ENCODE data around the gene TM7SF2. TPM values are rescaled to one million over a fixed set of nuclear protein-coding genes. Genes with fewer than 3 reads are reported as not detected.

The TM7SF2 gene
- total and polyA plus RNA-seq, 7 experiments from 2014 or later, result 15.0 to 37.8 (median 22.6) TPM

- peak overlapping the region in 2 of 10 donors; percentile 15 to 42 for H3K4me3 Mint-ChIP-seq
- DNase-seq (no peak), ATAC-seq (no peak)
- peaks cover 0 to 4% (median 0%) of the 10 kb centered on the region in 5 donors for H3K27me3 Mint-ChIP-seq
- Histone ChIP-seq H3K4me3 (ENCODE audit: low read length) (no peak overlapping the region), H3K4me1 (ENCODE audit: control insufficient read depth in 2 of 2, insufficient read depth in 2 of 2, low read length in 2 of 2) (peaks cover 13 to 14% of the 10 kb centered on the region in 2 donors), H3K36me3 (ENCODE audit: control insufficient read depth in 2 of 3, insufficient read depth in 3 of 3, low read length in 3 of 3) (peaks cover 0 to 43% (median 11%) of the 10 kb centered on the region in 3 experiments), H3K27me3 (ENCODE audit: control insufficient read depth in 2 of 2, insufficient read depth in 2 of 2, low read length in 2 of 2) (no peaks in the 10 kb centered on the region), H3K9me3 (ENCODE audit: control insufficient read depth in 2 of 3, low read length in 3 of 3) (no peaks in the 10 kb centered on the region), H3K27ac (ENCODE audit: low read depth, low read length) (no peak overlapping the region)
- H3K27ac Mint-ChIP-seq, result peak overlapping the region in 1 of 9 donors; percentile 36
- peaks cover 0 to 22% (median 17%) of the 10 kb centered on the region in 5 donors for H3K36me3 Mint-ChIP-seq
- peaks cover 20 to 34% (median 27%) of the 10 kb centered on the region in 7 donors for H3K4me1 Mint-ChIP-seq
- intact Hi-C loops (cut with micrococcal nuclease), result loop anchor here in 1 of 2 donors (10.0 kb wide), 1 partner anchor 242 kb away; the partner anchor contains the start of gene CDC42BPG
- CTCF ChIA-PET, result no interaction called here
- POLR2A ChIA-PET, result interaction anchor here (0.6 to 3.2 kb wide), 5 partner anchors 23 to 803 kb away, joined by 3 to 22 read pairs (median 3); partner anchors contain the start of genes FAU, MRPL49 and SYVN1
- peaks cover 0 to 8% (median 0%) of the 10 kb centered on the region in 11 donors for H3K9me3 Mint-ChIP-seq
Measured at GRCh38 chr11:65086809-65087208, 24.9 kb upstream of the TM7SF2 start.

DNA sequence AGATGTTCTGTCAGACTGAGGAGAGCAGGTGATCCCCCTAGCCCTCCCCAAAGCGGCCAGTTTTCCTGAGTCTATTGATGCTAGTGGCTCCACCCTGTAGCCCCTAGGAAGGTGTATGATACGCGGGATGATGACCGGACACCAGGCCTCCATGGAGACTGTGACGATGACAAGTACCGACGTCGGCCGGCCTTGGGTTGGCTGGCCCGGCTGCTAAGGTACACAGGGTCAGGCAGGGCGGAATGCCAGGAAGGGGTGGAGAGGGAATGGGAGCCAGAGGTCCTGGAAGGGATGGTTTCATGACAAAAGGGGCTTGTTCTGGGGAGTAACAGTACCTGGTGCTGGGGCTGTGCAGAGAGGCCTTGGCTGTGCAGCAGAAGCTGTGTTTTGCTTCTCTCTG, 24.5 kb upstream of the TM7SF2 start:
- peak overlapping the region in 1 of 10 donors; percentile 25 for H3K4me3 Mint-ChIP-seq
- Histone ChIP-seq H3K27ac (ENCODE audit: low read depth, low read length) (no peak overlapping the region), H3K36me3 (ENCODE audit: control insufficient read depth in 2 of 3, insufficient read depth in 3 of 3, low read length in 3 of 3) (peaks cover 0 to 43% (median 11%) of the 10 kb centered on the region in 3 experiments), H3K9me3 (ENCODE audit: control insufficient read depth in 2 of 3, low read length in 3 of 3) (no peaks in the 10 kb centered on the region), H3K27me3 (ENCODE audit: control insufficient read depth in 2 of 2, insufficient read depth in 2 of 2, low read length in 2 of 2) (no peaks in the 10 kb centered on the region), H3K4me1 (ENCODE audit: control insufficient read depth in 2 of 2, insufficient read depth in 2 of 2, low read length in 2 of 2) (peaks cover 13 to 14% of the 10 kb centered on the region in 2 donors), H3K4me3 (ENCODE audit: low read length) (no peak overlapping the region)
- ChIA-PET POLR2A (interaction anchor here (0.6 to 3.2 kb wide), 3 partner anchors 34 to 325 kb away, joined by 3 to 22 read pairs (median 12); partner anchors contain the start of genes FAU, MRPL49 and SYVN1), CTCF (no interaction called here)
- no peak for DNase-seq
- H3K4me1 Mint-ChIP-seq, result peaks cover 20 to 34% (median 27%) of the 10 kb centered on the region in 7 donors
- peaks cover 0 to 8% (median 0%) of the 10 kb centered on the region in 11 donors for H3K9me3 Mint-ChIP-seq
- H3K36me3 Mint-ChIP-seq, result peaks cover 0 to 22% (median 17%) of the 10 kb centered on the region in 5 donors
- intact Hi-C loops (cut with micrococcal nuclease), result loop anchor here in 1 of 2 donors (10.0 kb wide), 1 partner anchor 242 kb away; the partner anchor contains the start of gene CDC42BPG
- no peak for ATAC-seq
- H3K27ac Mint-ChIP-seq, result peak overlapping the region in 2 of 9 donors; percentile 10 to 36
- H3K27me3 Mint-ChIP-seq, result peaks cover 0 to 4% (median 0%) of the 10 kb centered on the region in 5 donors

- DNase-seq, result no peak
- Mint-ChIP-seq H3K27ac (peak overlapping the region in 1 of 9 donors; percentile 10), H3K27me3 (peaks cover 0 to 4% (median 0%) of the 10 kb centered on the region in 5 donors), H3K4me1 (peaks cover 20 to 33% (median 25%) of the 10 kb centered on the region in 7 donors), H3K36me3 (peaks cover 0 to 22% (median 17%) of the 10 kb centered on the region in 5 donors), H3K9me3 (peaks cover 0 to 8% (median 0%) of the 10 kb centered on the region in 11 donors), H3K4me3 (no peak overlapping the region)
- Histone ChIP-seq H3K4me3 (ENCODE audit: low read length) (no peak overlapping the region), H3K4me1 (ENCODE audit: control insufficient read depth in 2 of 2, insufficient read depth in 2 of 2, low read length in 2 of 2) (peaks cover 13 to 14% of the 10 kb centered on the region in 2 donors), H3K27ac (ENCODE audit: low read depth, low read length) (no peak overlapping the region), H3K36me3 (ENCODE audit: control insufficient read depth in 2 of 3, insufficient read depth in 3 of 3, low read length in 3 of 3) (peaks cover 0 to 43% (median 11%) of the 10 kb centered on the region in 3 experiments), H3K9me3 (ENCODE audit: control insufficient read depth in 2 of 3, low read length in 3 of 3) (no peaks in the 10 kb centered on the region), H3K27me3 (ENCODE audit: control insufficient read depth in 2 of 2, insufficient read depth in 2 of 2, low read length in 2 of 2) (no peaks in the 10 kb centered on the region)
- ATAC-seq, result no peak
- POLR2A ChIA-PET, result interaction anchor here (3.2 kb wide), 1 partner anchor 34 kb away, joined by 22 read pairs; the partner anchor contains the start of genes FAU and MRPL49
- intact Hi-C loops (cut with micrococcal nuclease), result loop anchor here in 1 of 2 donors (10.0 kb wide), 1 partner anchor 243 kb away; the partner anchor contains the start of gene CDC42BPG
- CTCF ChIA-PET, result no interaction called here
Measured at GRCh38 chr11:65087827-65088226, 23.8 kb upstream of the TM7SF2 start.

DNA sequence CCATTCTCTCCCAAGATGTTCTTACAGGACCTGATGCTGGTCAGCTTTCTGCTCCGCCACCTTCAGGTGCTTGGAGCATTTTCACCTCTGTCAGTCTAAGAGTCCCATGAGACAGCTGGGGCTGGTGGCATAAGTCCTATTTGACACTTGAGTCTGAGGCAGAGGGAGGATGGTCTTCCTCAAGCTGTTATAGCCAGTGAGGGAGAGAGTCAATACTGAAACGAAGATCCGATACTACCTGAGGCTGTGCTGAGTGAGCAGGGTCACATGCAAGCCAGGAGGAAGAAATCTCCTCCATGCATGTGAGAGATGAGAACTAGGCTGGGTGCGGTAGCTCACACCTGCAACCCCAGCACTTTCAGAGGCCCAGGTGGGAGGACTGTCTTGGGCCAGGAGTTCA, 22.1 kb upstream of the TM7SF2 start:
- Mint-ChIP-seq H3K4me1 (peaks cover 7 to 15% (median 12%) of the 10 kb centered on the region in 7 donors), H3K4me3 (no peak overlapping the region), H3K36me3 (peaks cover 0 to 22% (median 12%) of the 10 kb centered on the region in 5 donors), H3K27ac (no peak overlapping the region), H3K27me3 (no peaks in the 10 kb centered on the region), H3K9me3 (peaks cover 0 to 3% (median 0%) of the 10 kb centered on the region in 11 donors)
- Histone ChIP-seq H3K36me3 (ENCODE audit: control insufficient read depth in 2 of 3, insufficient read depth in 3 of 3, low read length in 3 of 3) (peaks cover 0 to 43% (median 11%) of the 10 kb centered on the region in 3 experiments), H3K9me3 (ENCODE audit: control insufficient read depth in 2 of 3, low read length in 3 of 3) (no peaks in the 10 kb centered on the region), H3K27ac (ENCODE audit: low read depth, low read length) (no peak overlapping the region), H3K4me3 (ENCODE audit: low read length) (no peak overlapping the region), H3K4me1 (ENCODE audit: control insufficient read depth in 2 of 2, insufficient read depth in 2 of 2, low read length in 2 of 2) (peaks cover 6 to 9% of the 10 kb centered on the region in 2 donors), H3K27me3 (ENCODE audit: control insufficient read depth in 2 of 2, insufficient read depth in 2 of 2, low read length in 2 of 2) (no peaks in the 10 kb centered on the region)
- CTCF ChIA-PET, result interaction anchor here (1.2 to 1.3 kb wide), 2 partner anchors 24 to 29 kb away, joined by 3 to 4 read pairs; no protein-coding TSS in a partner anchor
- no peak for ATAC-seq
- DNase-seq, result no peak
- POLR2A ChIA-PET, result interaction anchor here (0.8 to 1.4 kb wide), 2 partner anchors 14 to 27 kb away, joined by 3 to 4 read pairs; no protein-coding TSS in a partner anchor
- intact Hi-C loops (cut with micrococcal nuclease), result loop anchor here in 1 of 2 donors (10.0 kb wide), 1 partner anchor 245 kb away; the partner anchor contains the start of gene CDC42BPG

DNA sequence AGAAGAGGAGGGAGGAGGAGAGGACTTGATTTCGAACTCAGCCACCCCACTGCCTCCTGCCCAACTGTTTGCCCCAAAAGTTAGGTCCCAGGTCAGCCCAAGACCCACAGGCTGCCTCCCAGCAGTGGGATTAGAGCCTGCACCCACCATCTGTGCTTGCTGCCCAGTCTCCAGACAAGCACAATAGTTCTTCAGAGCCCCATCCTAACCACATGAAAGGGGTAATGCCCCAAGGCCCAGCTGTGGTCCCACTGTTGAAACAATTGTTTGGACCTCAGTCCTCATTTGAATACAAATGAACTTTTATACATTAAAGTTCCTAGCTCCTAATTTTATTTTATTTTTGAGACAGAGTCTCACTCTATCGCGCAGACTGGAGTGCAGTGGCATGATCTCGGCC, 21.0 kb upstream of the TM7SF2 start:
- Mint-ChIP-seq H3K4me1 (peaks cover 4 to 7% (median 5%) of the 10 kb centered on the region in 7 donors), H3K9me3 (no peaks in the 10 kb centered on the region), H3K4me3 (no peak overlapping the region), H3K36me3 (peaks cover 0 to 20% (median 10%) of the 10 kb centered on the region in 5 donors), H3K27me3 (no peaks in the 10 kb centered on the region), H3K27ac (no peak overlapping the region)
- Histone ChIP-seq H3K9me3 (ENCODE audit: control insufficient read depth in 2 of 3, low read length in 3 of 3) (no peaks in the 10 kb centered on the region), H3K36me3 (ENCODE audit: control insufficient read depth in 2 of 3, insufficient read depth in 3 of 3, low read length in 3 of 3) (peaks cover 0 to 41% (median 6%) of the 10 kb centered on the region in 3 experiments), H3K27me3 (ENCODE audit: control insufficient read depth in 2 of 2, insufficient read depth in 2 of 2, low read length in 2 of 2) (no peaks in the 10 kb centered on the region), H3K4me1 (ENCODE audit: control insufficient read depth in 2 of 2, insufficient read depth in 2 of 2, low read length in 2 of 2) (peaks cover 1% of the 10 kb centered on the region in 2 donors), H3K4me3 (ENCODE audit: low read length) (no peak overlapping the region), H3K27ac (ENCODE audit: low read depth, low read length) (no peak overlapping the region)
- no peak for ATAC-seq
- ChIA-PET POLR2A (interaction anchor here (1.1 to 1.6 kb wide), 3 partner anchors 13 to 44 kb away, joined by 4 to 5 read pairs (median 4); partner anchors contain the start of gene SYVN1), CTCF (interaction anchor here (0.8 to 1.3 kb wide), 2 partner anchors 18 to 23 kb away, joined by 3 read pairs; no protein-coding TSS in a partner anchor)
- DNase-seq, result no peak
- intact Hi-C loops (cut with micrococcal nuclease), result no loop called here

GRCh38 chr11:65095427-65095826, 16.2 kb upstream of the TM7SF2 start:
- Histone ChIP-seq H3K27ac (ENCODE audit: low read depth, low read length) (peak overlapping the region; percentile 88), H3K27me3 (ENCODE audit: control insufficient read depth in 2 of 2, insufficient read depth in 2 of 2, low read length in 2 of 2) (no peaks in the 10 kb centered on the region), H3K4me3 (ENCODE audit: low read length) (peak overlapping the region; percentile 92), H3K36me3 (ENCODE audit: control insufficient read depth in 2 of 3, insufficient read depth in 3 of 3, low read length in 3 of 3) (peaks cover 0 to 6% (median 5%) of the 10 kb centered on the region in 3 experiments), H3K4me1 (ENCODE audit: control insufficient read depth in 2 of 2, insufficient read depth in 2 of 2, low read length in 2 of 2) (peaks cover 9 to 15% of the 10 kb centered on the region in 2 donors), H3K9me3 (ENCODE audit: control insufficient read depth in 2 of 3, low read length in 3 of 3) (no peaks in the 10 kb centered on the region)
- H3K4me1 Mint-ChIP-seq, result peaks cover 8 to 28% (median 18%) of the 10 kb centered on the region in 7 donors
- peak overlapping the region; percentile 83 to 97 (median 94) for H3K4me3 Mint-ChIP-seq
- POLR2A ChIA-PET, result interaction anchor here (0.9 to 7.3 kb wide), 12 partner anchors 10 to 471 kb away, joined by 3 to 75 read pairs (median 5); partner anchors contain the start of genes FAU, MRPL49, SAC3D1 and SNX15
- peak overlapping the region; percentile 89 to 98 (median 97) for H3K27ac Mint-ChIP-seq
- no peaks in the 10 kb centered on the region for H3K9me3 Mint-ChIP-seq
- H3K27me3 Mint-ChIP-seq, result no peaks in the 10 kb centered on the region
- intact Hi-C loops (cut with micrococcal nuclease), result loop anchor here in 1 of 2 donors (5.0 kb wide), 2 partner anchors 178 to 238 kb away; partner anchors contain the start of gene ATG2A
- ATAC-seq, result no peak
- CTCF ChIA-PET, result no interaction called here
- DNase-seq, result no peak
- peaks cover 0 to 4% (median 0%) of the 10 kb centered on the region in 5 donors for H3K36me3 Mint-ChIP-seq
